Erythroblast (primary cell): Measurements from ENCODE around the gene ACAP3.

ENCODE experiments used
- GATA1 ChIP-seq: IDR thresholded peaks from 2 replicates; pipeline ENCODE4 v1.6.1; 2011; ENCODE audit warnings: low read depth, mild to moderate bottlenecking, control low read depth, low read length, moderate library complexity
- POLR2A ChIP-seq: IDR thresholded peaks from 2 replicates; pipeline ENCODE4 v1.6.1; 2011; ENCODE audit warnings: mild to moderate bottlenecking, low read length

DNA sequence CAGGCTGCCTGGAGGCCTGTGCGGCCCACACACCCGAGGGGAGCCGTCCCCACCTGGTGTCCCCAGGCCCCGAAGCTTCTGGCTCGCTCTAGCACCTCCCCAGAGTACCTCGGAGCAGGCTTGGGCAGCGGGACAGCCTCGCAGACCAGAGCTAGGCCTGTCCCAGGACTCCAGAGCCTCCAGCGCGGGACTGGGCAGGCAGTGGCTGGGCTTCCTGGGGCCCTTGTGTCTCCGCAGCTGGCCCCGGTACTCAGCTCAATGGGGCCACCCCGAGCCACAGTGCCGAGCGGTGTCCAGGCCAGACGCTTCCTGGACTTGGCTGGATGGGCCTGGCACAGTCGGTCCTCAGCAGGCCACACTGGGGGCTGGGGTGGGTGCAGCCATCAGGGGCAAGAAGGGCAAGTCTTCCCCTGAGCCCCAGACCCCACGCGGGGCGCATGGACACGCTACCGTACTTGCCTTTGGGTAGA, 22.6 kb downstream of the ACAP3 start:
- no peak for TF ChIP-seq POLR2A
- no peak for TF ChIP-seq GATA1
